ENCODE results near the gene STXBP3.
"Not testable (repeated sequence)": the region's sequence is repeated elsewhere in the genome, so short reads cannot be mapped to it uniquely, and the experiment has no call there.

The STXBP3 gene

DNA sequence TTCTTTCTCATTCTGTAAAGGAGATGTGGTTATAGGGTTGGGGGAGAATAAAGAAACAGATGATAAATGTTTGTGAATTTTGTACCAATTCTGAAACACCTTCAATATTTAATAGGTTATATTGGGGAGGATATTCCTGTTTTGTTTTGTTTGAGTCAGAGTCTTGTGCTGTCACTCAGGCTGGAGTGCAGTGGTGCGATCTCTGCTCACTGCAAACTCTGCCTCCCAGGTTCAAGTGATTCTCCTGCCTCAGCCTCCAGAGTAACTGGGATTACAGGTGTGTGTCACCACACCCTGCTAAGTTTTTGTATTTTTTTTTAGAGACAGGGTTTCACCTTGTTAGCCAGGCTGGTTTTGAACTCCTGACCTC is 35.1 kb downstream of the STXBP3 start:
- not testable (repeated sequence) for H3K4me1 ChIP-seq (ENCODE audit: control insufficient read depth, insufficient read depth, low read length); H3K36me3 ChIP-seq (ENCODE audit: control insufficient read depth, insufficient read depth, low read length); H3K4me3 ChIP-seq (ENCODE audit: low read depth, low read length); H3K27me3 ChIP-seq (ENCODE audit: control insufficient read depth, insufficient read depth, low read length); H3K9ac ChIP-seq (ENCODE audit: low read depth, low read length)
- peaks cover 20% of the 10 kb centered on the region for H3K9me3 ChIP-seq (ENCODE audit: control insufficient read depth, insufficient read depth, low read length)

DNA sequence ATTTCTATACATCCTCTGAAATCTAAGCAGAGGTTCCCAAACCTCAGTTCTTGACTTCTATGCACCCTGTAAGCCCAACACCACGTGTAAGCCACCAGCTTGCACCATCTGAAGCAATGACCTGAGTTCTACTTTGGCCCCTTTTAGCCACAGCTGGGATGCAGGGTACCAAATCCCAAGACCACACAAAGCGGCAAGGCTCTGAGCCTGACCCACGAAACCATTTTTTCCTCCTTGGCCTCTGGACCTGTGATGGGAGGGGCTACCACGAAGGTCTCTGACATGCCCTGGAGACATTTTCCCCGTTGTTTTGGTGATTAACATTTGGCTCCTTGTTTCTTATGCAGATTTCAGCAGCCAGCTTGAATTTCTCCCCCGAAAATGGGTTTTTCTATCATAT is 38.8 kb downstream of the STXBP3 start:
- peaks cover 20% of the 10 kb centered on the region for H3K9me3 ChIP-seq (ENCODE audit: control insufficient read depth, insufficient read depth, low read length)
- H3K4me3 ChIP-seq (ENCODE audit: low read depth, low read length) = no peak overlapping the region
- peaks cover 8% of the 10 kb centered on the region for H3K36me3 ChIP-seq (ENCODE audit: control insufficient read depth, insufficient read depth, low read length)
- no peaks in the 10 kb centered on the region for H3K4me1 ChIP-seq (ENCODE audit: control insufficient read depth, insufficient read depth, low read length)
- no peak overlapping the region for H3K9ac ChIP-seq (ENCODE audit: low read depth, low read length)
- no peaks in the 10 kb centered on the region for H3K27me3 ChIP-seq (ENCODE audit: control insufficient read depth, insufficient read depth, low read length)

DNA sequence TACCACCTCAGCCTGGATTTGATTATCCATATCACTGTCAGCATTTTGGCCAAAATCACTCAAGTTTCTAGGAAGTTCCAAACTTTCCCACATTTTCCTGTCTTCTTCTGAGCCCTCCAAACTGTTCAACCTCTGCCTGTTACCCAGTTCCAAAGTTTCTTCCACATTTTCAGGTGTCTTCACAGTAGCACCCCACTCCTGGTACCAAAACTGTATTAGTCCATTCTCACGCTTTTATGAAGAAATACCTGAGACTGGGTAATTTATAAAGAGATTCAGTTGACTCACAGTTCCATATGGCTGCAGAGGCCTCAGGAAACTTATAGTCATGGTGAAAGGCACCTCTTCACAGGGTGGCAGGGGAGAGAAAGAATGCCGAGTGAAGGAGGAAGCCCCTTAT is 39.4 kb downstream of the STXBP3 start:
- Histone ChIP-seq H3K27me3 (ENCODE audit: control insufficient read depth, insufficient read depth, low read length) (no peaks in the 10 kb centered on the region), H3K4me1 (ENCODE audit: control insufficient read depth, insufficient read depth, low read length) (no peaks in the 10 kb centered on the region), H3K4me3 (ENCODE audit: low read depth, low read length) (no peak overlapping the region), H3K9me3 (ENCODE audit: control insufficient read depth, insufficient read depth, low read length) (peaks cover 20% of the 10 kb centered on the region), H3K36me3 (ENCODE audit: control insufficient read depth, insufficient read depth, low read length) (peaks cover 8% of the 10 kb centered on the region), H3K9ac (ENCODE audit: low read depth, low read length) (no peak overlapping the region)

DNA sequence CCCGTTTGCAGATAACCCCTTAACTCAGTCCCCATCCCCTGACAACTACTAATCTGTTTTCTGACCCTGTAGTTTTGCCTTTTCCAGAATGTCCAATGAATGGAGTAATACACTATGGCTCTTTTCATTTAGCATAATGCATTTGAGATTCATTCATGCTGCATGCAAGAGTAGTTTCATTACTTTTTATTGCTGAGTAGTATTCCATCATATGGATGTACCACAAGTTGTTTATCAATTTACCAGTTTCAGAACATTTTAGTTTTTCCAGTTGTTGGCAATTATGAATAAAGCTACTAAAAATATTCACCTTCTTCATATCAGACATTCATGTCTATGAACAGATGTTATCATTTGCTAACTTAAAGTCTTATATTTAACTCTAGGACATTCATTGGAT is 45.3 kb downstream of the STXBP3 start:
- Histone ChIP-seq H3K27me3 (ENCODE audit: control insufficient read depth, insufficient read depth, low read length) (no peaks in the 10 kb centered on the region), H3K9me3 (ENCODE audit: control insufficient read depth, insufficient read depth, low read length) (peaks cover 7% of the 10 kb centered on the region), H3K4me3 (ENCODE audit: low read depth, low read length) (no peak overlapping the region), H3K9ac (ENCODE audit: low read depth, low read length) (no peak overlapping the region), H3K4me1 (ENCODE audit: control insufficient read depth, insufficient read depth, low read length) (no peaks in the 10 kb centered on the region), H3K36me3 (ENCODE audit: control insufficient read depth, insufficient read depth, low read length) (no peaks in the 10 kb centered on the region)

DNA sequence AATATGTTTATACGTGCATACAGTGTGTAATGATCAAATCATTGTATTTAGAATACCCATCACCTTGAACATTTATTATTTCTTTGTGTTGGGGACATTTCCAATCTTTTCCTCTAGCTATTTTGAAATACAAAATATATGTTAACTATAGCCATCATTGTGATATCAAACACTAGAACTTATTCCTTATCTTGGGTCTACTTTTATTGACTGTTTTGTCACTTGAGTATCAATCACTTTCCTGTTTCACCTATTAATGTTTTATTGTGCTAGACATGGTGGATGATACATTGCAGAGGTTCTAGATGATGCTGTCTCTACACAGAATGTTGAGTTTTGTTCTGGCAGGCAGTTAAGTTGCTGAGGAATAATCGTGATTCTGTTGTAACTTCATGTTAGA is 45.9 kb downstream of the STXBP3 start:
- H3K27me3 ChIP-seq (ENCODE audit: control insufficient read depth, insufficient read depth, low read length) = no peaks in the 10 kb centered on the region

DNA sequence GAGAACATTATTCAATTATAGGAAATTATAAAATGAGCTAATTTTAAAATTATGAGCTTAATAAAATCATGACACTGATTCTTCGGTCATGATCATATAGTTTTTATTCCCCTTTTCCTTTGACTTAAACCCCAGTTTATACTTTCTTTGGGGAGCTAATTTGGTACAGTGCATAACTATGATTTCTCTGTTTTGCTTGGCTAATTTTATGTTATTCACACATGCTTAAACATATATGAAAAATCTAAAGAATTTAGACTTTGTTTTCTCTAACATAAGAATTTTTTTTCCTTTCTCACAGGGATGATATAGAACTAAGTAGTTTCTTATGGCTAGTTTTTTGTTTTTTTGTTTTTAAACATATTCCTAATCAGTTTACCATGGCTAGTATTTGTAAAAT is 52.5 kb downstream of the STXBP3 start:
- H3K9ac ChIP-seq (ENCODE audit: low read depth, low read length) = no peak overlapping the region
- H3K4me1 ChIP-seq (ENCODE audit: control insufficient read depth, insufficient read depth, low read length) = no peaks in the 10 kb centered on the region
- H3K4me3 ChIP-seq (ENCODE audit: low read depth, low read length) = no peak overlapping the region
- H3K27me3 ChIP-seq (ENCODE audit: control insufficient read depth, insufficient read depth, low read length) = no peaks in the 10 kb centered on the region
- no peaks in the 10 kb centered on the region for H3K9me3 ChIP-seq (ENCODE audit: control insufficient read depth, insufficient read depth, low read length)
- peaks cover 4% of the 10 kb centered on the region for H3K36me3 ChIP-seq (ENCODE audit: control insufficient read depth, insufficient read depth, low read length)

More for the DNA sequence above, 45.9 kb downstream of the STXBP3 start:
- H3K36me3 ChIP-seq (ENCODE audit: control insufficient read depth, insufficient read depth, low read length) = no peaks in the 10 kb centered on the region
- peaks cover 7% of the 10 kb centered on the region for H3K9me3 ChIP-seq (ENCODE audit: control insufficient read depth, insufficient read depth, low read length)
- no peak overlapping the region for H3K9ac ChIP-seq (ENCODE audit: low read depth, low read length)
- no peaks in the 10 kb centered on the region for H3K4me1 ChIP-seq (ENCODE audit: control insufficient read depth, insufficient read depth, low read length)
- no peak overlapping the region for H3K4me3 ChIP-seq (ENCODE audit: low read depth, low read length)

DNA sequence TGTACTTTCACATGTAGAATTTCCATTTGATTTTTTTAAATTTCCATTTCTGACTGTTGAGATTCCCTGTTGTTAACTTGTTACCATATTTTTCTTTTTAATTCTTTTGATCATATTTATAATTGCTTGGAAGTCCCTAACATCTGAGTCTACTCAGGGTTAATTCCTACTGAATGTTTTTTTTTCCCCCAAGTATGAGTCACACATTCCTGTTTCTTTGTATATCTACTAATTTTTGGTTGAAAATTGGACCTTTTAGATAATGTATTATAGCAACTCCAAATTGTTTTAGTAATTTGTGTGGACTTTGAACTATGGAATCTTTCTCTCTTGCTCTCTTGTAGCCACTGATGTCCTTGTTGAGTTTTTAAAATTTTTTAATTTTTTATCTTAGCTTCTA is 54.6 kb downstream of the STXBP3 start:
- peaks cover 4% of the 10 kb centered on the region for H3K36me3 ChIP-seq (ENCODE audit: control insufficient read depth, insufficient read depth, low read length)
- H3K9me3 ChIP-seq (ENCODE audit: control insufficient read depth, insufficient read depth, low read length) = no peaks in the 10 kb centered on the region
- no peak overlapping the region for H3K4me3 ChIP-seq (ENCODE audit: low read depth, low read length)
- H3K9ac ChIP-seq (ENCODE audit: low read depth, low read length) = no peak overlapping the region
- H3K27me3 ChIP-seq (ENCODE audit: control insufficient read depth, insufficient read depth, low read length) = no peaks in the 10 kb centered on the region
- no peaks in the 10 kb centered on the region for H3K4me1 ChIP-seq (ENCODE audit: control insufficient read depth, insufficient read depth, low read length)

DNA sequence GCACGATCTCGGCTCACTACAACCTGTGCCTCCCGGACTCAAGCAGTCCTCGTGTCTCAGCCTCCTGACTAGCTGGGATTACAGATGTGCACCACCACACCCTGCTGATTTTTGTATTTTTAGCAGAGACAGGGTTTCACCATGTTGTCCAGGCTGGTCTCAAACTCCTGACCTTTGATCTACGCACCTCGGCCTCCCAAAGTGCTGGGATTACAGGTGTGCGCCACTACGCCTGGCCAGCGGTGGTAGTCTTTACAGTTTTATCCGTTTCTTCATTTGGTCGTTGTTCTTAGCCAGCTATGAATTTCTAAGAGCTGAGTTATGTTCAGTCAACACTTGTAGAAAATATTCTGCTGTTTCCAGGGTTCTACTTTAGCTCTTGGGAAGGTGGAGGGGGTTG is 57.1 kb downstream of the STXBP3 start:
- Histone ChIP-seq H3K4me3 (ENCODE audit: low read depth, low read length) (no peak overlapping the region), H3K4me1 (ENCODE audit: control insufficient read depth, insufficient read depth, low read length) (no peaks in the 10 kb centered on the region), H3K9me3 (ENCODE audit: control insufficient read depth, insufficient read depth, low read length) (no peaks in the 10 kb centered on the region), H3K36me3 (ENCODE audit: control insufficient read depth, insufficient read depth, low read length) (peaks cover 4% of the 10 kb centered on the region), H3K27me3 (ENCODE audit: control insufficient read depth, insufficient read depth, low read length) (no peaks in the 10 kb centered on the region), H3K9ac (ENCODE audit: low read depth, low read length) (no peak overlapping the region)

DNA sequence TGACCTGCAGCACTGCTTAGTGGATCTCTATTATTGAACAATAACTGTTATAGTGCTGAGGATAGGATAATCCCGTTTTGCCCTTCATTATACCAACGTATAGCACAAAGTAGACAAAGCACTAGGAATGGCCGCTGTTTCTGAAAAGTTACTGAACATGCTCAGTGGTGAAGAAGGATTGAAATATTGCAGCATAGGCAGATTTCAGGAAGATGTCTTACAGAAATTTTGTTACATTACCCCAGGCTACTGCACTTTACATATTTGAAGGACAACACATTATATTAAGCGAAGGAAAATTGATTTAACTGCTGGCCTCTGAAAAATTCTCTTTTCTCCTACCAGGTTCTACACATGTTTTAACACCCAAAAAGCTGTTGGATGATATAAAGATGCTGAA is 62.0 kb downstream of the STXBP3 start:
- no peaks in the 10 kb centered on the region for H3K9me3 ChIP-seq (ENCODE audit: control insufficient read depth, insufficient read depth, low read length)

DNA sequence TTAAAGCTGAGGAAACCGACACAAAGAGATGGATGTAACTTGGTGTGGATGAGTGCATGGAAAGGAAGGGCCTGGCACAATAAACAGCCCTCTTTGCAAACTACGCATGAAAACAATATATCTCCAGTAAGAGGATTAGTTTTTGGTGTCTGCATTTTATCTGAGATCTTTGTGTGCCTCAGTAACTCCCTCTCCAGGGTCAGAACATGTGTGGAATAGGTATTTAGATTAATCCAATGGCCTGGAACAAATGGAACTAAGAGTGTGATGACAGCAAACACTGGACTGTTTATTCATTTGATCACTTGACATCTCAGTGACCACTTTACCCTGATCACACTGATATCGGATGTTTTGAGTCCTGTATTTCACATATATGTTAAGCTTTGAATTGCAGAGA is 65.1 kb downstream of the STXBP3 start:
- no peak overlapping the region for H3K9ac ChIP-seq (ENCODE audit: low read depth, low read length)
- no peak overlapping the region for H3K4me3 ChIP-seq (ENCODE audit: low read depth, low read length)
- no peaks in the 10 kb centered on the region for H3K4me1 ChIP-seq (ENCODE audit: control insufficient read depth, insufficient read depth, low read length)
- no peaks in the 10 kb centered on the region for H3K36me3 ChIP-seq (ENCODE audit: control insufficient read depth, insufficient read depth, low read length)
- H3K27me3 ChIP-seq (ENCODE audit: control insufficient read depth, insufficient read depth, low read length) = no peaks in the 10 kb centered on the region
- no peaks in the 10 kb centered on the region for H3K9me3 ChIP-seq (ENCODE audit: control insufficient read depth, insufficient read depth, low read length)

More for the DNA sequence above, 62.0 kb downstream of the STXBP3 start:
- Histone ChIP-seq H3K9ac (ENCODE audit: low read depth, low read length) (no peak overlapping the region), H3K36me3 (ENCODE audit: control insufficient read depth, insufficient read depth, low read length) (no peaks in the 10 kb centered on the region), H3K4me3 (ENCODE audit: low read depth, low read length) (no peak overlapping the region), H3K4me1 (ENCODE audit: control insufficient read depth, insufficient read depth, low read length) (no peaks in the 10 kb centered on the region), H3K27me3 (ENCODE audit: control insufficient read depth, insufficient read depth, low read length) (no peaks in the 10 kb centered on the region)

DNA sequence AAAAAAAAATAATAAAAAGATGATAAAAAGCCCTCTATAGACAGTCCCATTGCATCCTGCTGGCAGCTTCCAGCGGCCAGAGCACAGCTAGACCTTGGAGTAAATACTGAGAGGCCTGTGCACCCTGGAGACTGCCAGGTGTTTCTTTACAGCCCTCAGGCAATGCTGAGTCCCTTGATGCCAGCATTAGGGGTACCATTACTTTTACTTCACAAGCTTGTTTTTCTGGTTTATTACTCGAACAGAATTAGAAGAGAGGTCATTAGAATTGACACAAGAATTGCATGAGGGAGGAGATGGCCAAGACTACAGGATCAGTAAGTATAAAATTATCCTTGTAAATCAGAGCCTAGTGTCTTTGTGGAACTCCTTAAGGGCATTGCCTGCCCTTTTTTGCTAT is 66.9 kb downstream of the STXBP3 start:
- H3K27me3 ChIP-seq (ENCODE audit: control insufficient read depth, insufficient read depth, low read length) = no peaks in the 10 kb centered on the region
- H3K4me3 ChIP-seq (ENCODE audit: low read depth, low read length) = no peak overlapping the region
- H3K9me3 ChIP-seq (ENCODE audit: control insufficient read depth, insufficient read depth, low read length) = no peaks in the 10 kb centered on the region
- peaks cover 6% of the 10 kb centered on the region for H3K4me1 ChIP-seq (ENCODE audit: control insufficient read depth, insufficient read depth, low read length)
- H3K36me3 ChIP-seq (ENCODE audit: control insufficient read depth, insufficient read depth, low read length) = no peaks in the 10 kb centered on the region
- H3K9ac ChIP-seq (ENCODE audit: low read depth, low read length) = no peak overlapping the region

DNA sequence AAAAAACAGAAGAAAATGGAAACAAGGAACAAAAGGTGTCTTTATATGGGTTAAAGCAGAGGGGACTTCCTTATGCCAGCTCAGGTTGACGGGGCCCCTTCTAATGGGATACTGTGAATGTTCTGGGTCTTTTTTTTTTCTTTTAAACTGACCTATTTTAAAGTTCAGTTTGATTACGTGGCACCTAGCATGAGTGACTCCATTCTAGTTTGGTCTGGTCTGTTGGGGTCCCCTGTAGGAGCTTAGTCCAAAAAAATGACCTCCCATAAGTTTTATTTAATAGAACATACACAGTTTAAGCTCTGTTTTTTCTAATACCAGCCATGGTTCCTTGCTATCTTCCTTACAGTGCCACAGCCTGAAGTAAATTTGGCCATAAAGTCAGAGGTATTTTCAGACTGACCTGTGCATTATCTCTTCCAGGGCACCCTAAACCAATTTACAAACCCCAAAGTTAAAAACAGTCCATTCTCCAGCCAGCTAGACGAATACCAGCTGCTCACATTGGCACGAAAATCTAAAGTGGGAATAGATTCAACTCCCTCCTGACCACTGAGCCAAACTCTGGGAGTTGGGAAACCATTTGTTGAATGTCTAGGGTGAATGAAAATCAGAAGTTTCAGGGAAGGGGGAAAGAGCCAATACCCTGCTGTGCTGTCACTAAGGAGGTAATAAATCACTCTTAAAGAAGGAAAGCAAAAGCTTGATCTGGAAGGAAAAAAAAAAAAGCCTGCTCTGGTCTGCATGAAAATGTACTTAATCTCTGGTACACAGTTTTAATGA is 68.1 kb downstream of the STXBP3 start:
- Histone ChIP-seq H3K27me3 (ENCODE audit: control insufficient read depth, insufficient read depth, low read length) (no peaks in the 10 kb centered on the region), H3K36me3 (ENCODE audit: control insufficient read depth, insufficient read depth, low read length) (no peaks in the 10 kb centered on the region), H3K9me3 (ENCODE audit: control insufficient read depth, insufficient read depth, low read length) (no peaks in the 10 kb centered on the region), H3K4me1 (ENCODE audit: control insufficient read depth, insufficient read depth, low read length) (peaks cover 6% of the 10 kb centered on the region), H3K4me3 (ENCODE audit: low read depth, low read length) (no peak overlapping the region), H3K9ac (ENCODE audit: low read depth, low read length) (no peak overlapping the region)
